Progenitor cell of endocrine pancreas (in vitro differentiated cells): Measurements from ENCODE around the gene SLC16A4. TPM values are rescaled to one million over a fixed set of nuclear protein-coding genes. Genes with fewer than 3 reads are reported as not detected.

Source experiments
- DNase-seq: peaks from one replicate; pipeline ENCODE4 v3.0.0; 2021; ENCODE audit warnings: low spot score; ENCODE audit not compliant: unreplicated experiment
- H3K27ac Mint-ChIP-seq: 2 replicates; pipeline ENCODE4 v1.8.0; 2021; ENCODE audit warnings: mild to moderate bottlenecking, moderate library complexity, mixed read lengths
- H3K27me3 Mint-ChIP-seq: 2 replicates; pipeline ENCODE4 v1.8.0; 2021; ENCODE audit warnings: mixed read lengths
- H3K36me3 Mint-ChIP-seq: 2 replicates; pipeline ENCODE4 v1.8.0; 2022; ENCODE audit warnings: mixed read lengths; ENCODE audit not compliant: insufficient read depth
- H3K4me1 Mint-ChIP-seq: 2 replicates; pipeline ENCODE4 v1.8.0; 2021; ENCODE audit warnings: low read depth, mixed read lengths
- H3K4me3 Mint-ChIP-seq: 2 replicates; pipeline ENCODE4 v1.8.0; 2021; ENCODE audit warnings: low read depth, mild to moderate bottlenecking, moderate library complexity, mixed read lengths
- H3K9me3 Mint-ChIP-seq: 2 replicates; pipeline ENCODE4 v1.8.0; 2021; ENCODE audit warnings: low read depth, mixed read lengths
- CTCF ChIP-seq: fragments of 200-600 bp; sonication (generic); IDR thresholded peaks from one replicate; pipeline ENCODE4 v1.5.0; 2021; ENCODE audit warnings: antibody characterized with exemption, mild to moderate bottlenecking; ENCODE audit not compliant: unreplicated experiment
- total RNA-seq: library from RNA; stranded (reverse); gene quantifications from 2 replicates; pipeline ENCODE4 v1.2.1, GENCODE V29; 2021

The SLC16A4 gene
- total RNA-seq, 1 donor from 2014 or later, result 0.46 TPM

GRCh38 chr1:110326826-110327225 is 64.0 kb downstream of the SLC16A4 start:
- H3K27ac Mint-ChIP-seq, result no peak overlapping the region
- no peaks in the 10 kb centered on the region for H3K36me3 Mint-ChIP-seq
- peaks cover 2% of the 10 kb centered on the region for H3K4me1 Mint-ChIP-seq

GRCh38 chr1:110324667-110325066 is 66.2 kb downstream of the SLC16A4 start:
- H3K27ac Mint-ChIP-seq, result no peak overlapping the region
- peaks cover 70% of the 10 kb centered on the region for H3K27me3 Mint-ChIP-seq
- peaks cover 5% of the 10 kb centered on the region for H3K4me1 Mint-ChIP-seq
- no peaks in the 10 kb centered on the region for H3K36me3 Mint-ChIP-seq
- no peak for DNase-seq
- TF ChIP-seq CTCF, result no peak
- H3K9me3 Mint-ChIP-seq, result peaks cover under 1% of the 10 kb centered on the region
- H3K4me3 Mint-ChIP-seq, result no peak overlapping the region

More at GRCh38 chr1:110326826-110327225, 64.0 kb downstream of the SLC16A4 start:
- no peaks in the 10 kb centered on the region for H3K9me3 Mint-ChIP-seq
- no peak for TF ChIP-seq CTCF
- DNase-seq, result no peak
- no peak overlapping the region for H3K4me3 Mint-ChIP-seq
- H3K27me3 Mint-ChIP-seq, result peaks cover 61% of the 10 kb centered on the region

GRCh38 chr1:110321846-110322245 is 69.0 kb downstream of the SLC16A4 start:
- peaks cover 5% of the 10 kb centered on the region for H3K4me1 Mint-ChIP-seq
- peaks cover 85% of the 10 kb centered on the region for H3K27me3 Mint-ChIP-seq
- no peak for TF ChIP-seq CTCF
- DNase-seq, result no peak
- no peak overlapping the region for H3K4me3 Mint-ChIP-seq
- peaks cover 7% of the 10 kb centered on the region for H3K9me3 Mint-ChIP-seq
- no peak overlapping the region for H3K27ac Mint-ChIP-seq
- H3K36me3 Mint-ChIP-seq, result peaks cover 2% of the 10 kb centered on the region

GRCh38 chr1:110321045-110321444 is 69.8 kb downstream of the SLC16A4 start:
- H3K4me3 Mint-ChIP-seq, result no peak overlapping the region
- peaks cover 7% of the 10 kb centered on the region for H3K9me3 Mint-ChIP-seq
- no peak for DNase-seq

GRCh38 chr1:110320168-110320518 is 70.7 kb downstream of the SLC16A4 start:
- H3K4me3 Mint-ChIP-seq, result no peak overlapping the region
- peaks cover 2% of the 10 kb centered on the region for H3K36me3 Mint-ChIP-seq
- H3K4me1 Mint-ChIP-seq, result peaks cover 5% of the 10 kb centered on the region
- no peak for DNase-seq
- no peak overlapping the region for H3K27ac Mint-ChIP-seq
- H3K9me3 Mint-ChIP-seq, result peaks cover 7% of the 10 kb centered on the region
- TF ChIP-seq CTCF, result no peak
- peaks cover 81% of the 10 kb centered on the region for H3K27me3 Mint-ChIP-seq

More at GRCh38 chr1:110321045-110321444, 69.8 kb downstream of the SLC16A4 start:
- no peak for TF ChIP-seq CTCF
- Mint-ChIP-seq H3K36me3 (peaks cover 2% of the 10 kb centered on the region), H3K27ac (no peak overlapping the region), H3K4me1 (peaks cover 5% of the 10 kb centered on the region), H3K27me3 (peaks cover 84% of the 10 kb centered on the region)
